BJ (cell line): ENCODE results near the gene DACT2. TPM values are rescaled to one million over a fixed set of nuclear protein-coding genes. Genes with fewer than 3 reads are reported as not detected.

Experiments used
- CTCF ChIA-PET: fragments of 350-600 bp; formaldehyde crosslinking; extraction: SDS; loops from one replicate; lab custom pipeline; 2021; ENCODE audit warnings: antibody characterized with exemption, inconsistent platforms; lab: Yijun Ruan, JAX
- POLR2A ChIA-PET: fragments of 300-600 bp; sonication (Branson Sonifier 250); formaldehyde crosslinking; extraction: SDS; loops from one replicate; lab custom pipeline; 2021; ENCODE audit warnings: antibody characterized with exemption; lab: Charles Lee
- DNase-seq: peaks from one replicate; pipeline ENCODE4 v3.0.0-alpha.2; 2011; ENCODE audit warnings: low read depth
- H3K27me3 ChIP-seq: 2 replicates; pipeline ENCODE4 v1.6.0; 2011; ENCODE audit warnings: low read length; ENCODE audit not compliant: control insufficient read depth, insufficient read depth
- H3K36me3 ChIP-seq: 2 replicates; pipeline ENCODE4 v1.5.1; 2011; ENCODE audit warnings: low read length; ENCODE audit not compliant: control insufficient read depth, insufficient read depth
- H3K4me3 ChIP-seq: 2 replicates; pipeline ENCODE4 v1.5.1; 2011; ENCODE audit warnings: low read depth, mild to moderate bottlenecking, control low read depth, low read length
- CTCF ChIP-seq: IDR thresholded peaks from 2 replicates; pipeline ENCODE4 v1.5.1; 2011; ENCODE audit warnings: low read depth, mild to moderate bottlenecking, control low read depth, inconsistent platforms, low read length, moderate library complexity; ENCODE audit not compliant: insufficient read depth
- polyA plus RNA-seq: library from polyadenylated mRNA; depleted of rRNA; stranded (reverse); fragments of >200 nt; gene quantifications from 2 replicates; pipeline ENCODE4 v1.2.3, GENCODE V29; 2011

Gene DACT2
- polyA plus RNA-seq, 1 experiment: not detected

GRCh38 chr6:168265827-168266815 is 53.5 kb downstream of the DACT2 start:
- no peak for TF ChIP-seq CTCF
- ChIA-PET POLR2A (no interaction called here), CTCF (interaction anchor here (0.6 kb wide), 1 partner anchor 133 kb away, joined by 3 read pairs; no protein-coding TSS in a partner anchor)
- DNase-seq: no peak
- no peaks in the 10 kb centered on the region for H3K27me3 ChIP-seq
- H3K36me3 ChIP-seq: no peaks in the 10 kb centered on the region
- H3K4me3 ChIP-seq: no peak overlapping the region

GRCh38 chr6:168265394-168265793 is 54.2 kb downstream of the DACT2 start:
- Histone ChIP-seq H3K36me3 (no peaks in the 10 kb centered on the region), H3K27me3 (no peaks in the 10 kb centered on the region), H3K4me3 (no peak overlapping the region)
- no peak for DNase-seq
- no peak for TF ChIP-seq CTCF
- ChIA-PET CTCF (interaction anchor here (0.6 kb wide), 1 partner anchor 132 kb away, joined by 3 read pairs; no protein-coding TSS in a partner anchor), POLR2A (no interaction called here)

- H3K4me3 ChIP-seq: no peak overlapping the region
- DNase-seq: no peak
- ChIA-PET CTCF (no interaction called here), POLR2A (no interaction called here)
- no peak for TF ChIP-seq CTCF
- no peaks in the 10 kb centered on the region for H3K36me3 ChIP-seq
- no peaks in the 10 kb centered on the region for H3K27me3 ChIP-seq
Observed at GRCh38 chr6:168264593-168265335, 54.8 kb downstream of the DACT2 start.

GRCh38 chr6:168263351-168263905 is 56.1 kb downstream of the DACT2 start:
- no peaks in the 10 kb centered on the region for H3K36me3 ChIP-seq
- POLR2A ChIA-PET: no interaction called here
- DNase-seq: no peak
- no peaks in the 10 kb centered on the region for H3K27me3 ChIP-seq
- TF ChIP-seq CTCF: no peak
- no peak overlapping the region for H3K4me3 ChIP-seq
- CTCF ChIA-PET: no interaction called here

- H3K4me3 ChIP-seq: no peak overlapping the region
- no peak for TF ChIP-seq CTCF
- H3K27me3 ChIP-seq: no peaks in the 10 kb centered on the region
- no peaks in the 10 kb centered on the region for H3K36me3 ChIP-seq
- DNase-seq: no peak
- POLR2A ChIA-PET: no interaction called here
- CTCF ChIA-PET: no interaction called here
Observed at GRCh38 chr6:168261234-168261633, 58.3 kb downstream of the DACT2 start.
